Ureter (tissue), 1 donor: ENCODE measurements around the gene KLF4. TPM values are rescaled to one million over a fixed set of nuclear protein-coding genes. Genes with fewer than 3 reads are reported as not detected.

ENCODE experiments used
- DNase-seq: peaks from one replicate; pipeline ENCODE4 v3.0.0-alpha.2; 2020; ENCODE audit warnings: low spot score
- total RNA-seq: library from RNA; stranded (reverse); gene quantifications from one replicate; pipeline ENCODE4 v1.2.4, GENCODE V29; 2023
- donor health status: DM: yes; HTN: yes; CAD: no.

Gene KLF4
- total RNA-seq, 1 donor from 2014 or later: 33.1 TPM

- no peak for DNase-seq
Observed at GRCh38 chr9:107453479-107453878, 36.1 kb downstream of the KLF4 start.

GRCh38 chr9:107447834-107448233 lies 41.7 kb downstream of the KLF4 start:
- no peak for DNase-seq

GRCh38 chr9:107447081-107447480 lies 42.5 kb downstream of the KLF4 start:
- DNase-seq: no peak

- DNase-seq: no peak
Observed at GRCh38 chr9:107446491-107446890, 43.1 kb downstream of the KLF4 start.

- DNase-seq: no peak
Observed at GRCh38 chr9:107443786-107444185, 45.8 kb downstream of the KLF4 start.

- DNase-seq: no peak
Observed at GRCh38 chr9:107439991-107440456, 49.5 kb downstream of the KLF4 start.

GRCh38 chr9:107438211-107439031 lies 51.1 kb downstream of the KLF4 start:
- no peak for DNase-seq

- DNase-seq: no peak
Observed at GRCh38 chr9:107437716-107438115, 51.9 kb downstream of the KLF4 start.

- DNase-seq: no peak
Observed at GRCh38 chr9:107435415-107435814, 54.2 kb downstream of the KLF4 start.

Other genes starting within 250 kb of the KLF4 start
- 132 TPM for gene RAD23B, start 206.5 kb downstream of the KLF4 start, total RNA-seq